HG02623 (cell line): Measurements from ENCODE around the gene LGALS1.
"Not testable (repeated sequence)": the region's sequence is repeated elsewhere in the genome, so short reads cannot be mapped to it uniquely, and the experiment has no call there.

Source experiments
- ATAC-seq: cut with Tn5 transposase; IDR thresholded peaks from one replicate; pipeline ENCODE4 v1.9.1; 2021; ENCODE audit warnings: moderate library complexity; ENCODE audit not compliant: unreplicated experiment

Gene LGALS1

DNA sequence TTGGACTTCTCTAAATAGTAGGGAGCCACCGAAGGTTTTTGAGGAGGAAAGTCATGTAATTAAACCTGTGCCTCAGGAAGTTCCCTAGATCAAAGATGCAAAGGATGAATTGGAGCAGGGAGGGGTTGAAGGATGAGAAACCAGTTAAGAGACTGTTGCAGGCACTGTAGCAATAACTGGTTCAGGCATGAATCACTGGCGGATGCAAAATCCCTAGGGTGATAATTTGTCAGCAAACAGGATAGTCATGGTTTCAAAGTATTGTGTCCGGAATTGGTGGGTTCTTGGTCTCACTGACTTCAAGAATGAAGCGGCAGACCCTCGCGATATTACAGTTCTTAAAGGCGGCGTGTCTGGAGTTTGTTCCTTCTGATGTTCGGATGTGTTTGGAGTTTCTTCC is 41.3 kb downstream of the LGALS1 start:
- no peak for ATAC-seq

DNA sequence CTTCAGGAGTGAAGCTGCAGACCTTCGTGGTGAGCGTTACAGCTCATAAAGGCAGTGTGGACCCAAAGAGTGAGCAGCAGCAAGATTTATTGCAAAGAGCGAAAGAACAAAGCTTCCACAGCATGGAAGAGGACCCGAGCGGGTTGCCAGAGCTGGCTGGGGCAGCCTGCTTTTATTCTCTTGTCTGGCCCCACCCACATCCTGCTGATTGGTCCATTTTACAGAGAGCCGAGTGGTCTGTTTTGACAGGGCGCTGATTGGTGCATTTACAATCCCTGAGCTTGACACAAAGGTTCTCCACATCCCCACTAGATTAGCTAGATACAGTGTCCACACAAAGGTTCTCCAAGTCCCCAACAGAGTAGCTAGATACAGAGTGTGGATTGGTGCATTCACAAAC is 41.8 kb downstream of the LGALS1 start:
- not testable (repeated sequence) for ATAC-seq

DNA sequence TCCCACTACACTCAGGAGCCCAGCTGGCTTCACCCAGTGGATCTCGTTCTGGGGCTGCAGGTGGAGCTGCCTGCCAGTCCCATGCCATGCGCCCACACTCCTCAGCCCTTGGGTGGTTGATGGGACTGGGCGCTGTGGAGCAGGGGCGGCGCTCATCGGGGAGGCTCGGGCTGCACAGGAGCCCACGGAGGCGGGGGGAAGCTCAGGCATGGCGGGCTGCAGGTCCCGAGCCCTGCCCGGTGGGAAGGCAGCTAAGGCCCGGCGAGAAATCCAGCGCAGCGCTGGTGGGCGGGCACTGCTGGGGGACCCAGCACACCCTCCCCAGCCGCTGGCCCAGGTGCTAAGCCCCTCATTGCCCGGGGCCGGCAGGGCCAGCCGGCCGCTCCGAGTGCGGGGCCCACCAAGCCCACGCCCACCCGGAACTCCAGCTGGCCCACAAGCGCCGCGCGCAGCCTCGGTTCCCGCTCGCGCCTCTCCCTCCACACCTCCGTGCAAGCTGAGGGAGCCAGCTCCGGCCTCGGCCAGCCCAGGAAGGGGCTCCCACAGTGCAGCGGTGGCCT is 42.4 kb downstream of the LGALS1 start:
- ATAC-seq = not testable (repeated sequence)

DNA sequence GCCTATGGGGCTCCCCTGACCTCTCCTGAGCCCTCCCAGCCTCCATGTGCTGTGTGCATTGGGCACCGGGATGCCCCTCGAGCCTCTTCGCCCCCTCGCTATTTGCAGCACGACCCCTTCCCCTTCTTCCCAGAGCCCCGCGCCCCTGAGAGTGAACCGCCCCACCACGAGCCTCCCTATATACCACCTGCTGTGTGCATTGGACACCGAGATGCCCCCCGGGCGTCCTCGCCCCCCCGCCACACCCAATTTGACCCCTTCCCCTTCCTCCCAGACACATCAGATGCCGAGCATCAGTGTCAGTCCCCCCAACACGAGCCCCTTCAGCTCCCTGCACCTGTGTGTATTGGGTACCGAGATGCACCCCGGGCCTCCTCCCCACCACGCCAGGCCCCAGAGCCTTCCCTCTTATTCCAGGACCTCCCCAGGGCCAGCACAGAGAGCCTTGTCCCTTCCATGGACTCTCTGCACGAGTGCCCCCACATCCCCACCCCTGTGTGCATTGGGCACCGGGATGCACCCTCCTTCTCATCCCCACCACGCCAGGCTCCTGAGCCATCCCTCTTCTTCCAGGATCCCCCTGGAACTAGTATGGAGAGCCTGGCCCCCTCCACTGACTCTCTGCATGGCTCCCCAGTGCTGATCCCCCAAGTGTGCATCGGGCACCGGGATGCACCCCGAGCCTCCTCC is 50.3 kb downstream of the LGALS1 start:
- no peak for ATAC-seq

DNA sequence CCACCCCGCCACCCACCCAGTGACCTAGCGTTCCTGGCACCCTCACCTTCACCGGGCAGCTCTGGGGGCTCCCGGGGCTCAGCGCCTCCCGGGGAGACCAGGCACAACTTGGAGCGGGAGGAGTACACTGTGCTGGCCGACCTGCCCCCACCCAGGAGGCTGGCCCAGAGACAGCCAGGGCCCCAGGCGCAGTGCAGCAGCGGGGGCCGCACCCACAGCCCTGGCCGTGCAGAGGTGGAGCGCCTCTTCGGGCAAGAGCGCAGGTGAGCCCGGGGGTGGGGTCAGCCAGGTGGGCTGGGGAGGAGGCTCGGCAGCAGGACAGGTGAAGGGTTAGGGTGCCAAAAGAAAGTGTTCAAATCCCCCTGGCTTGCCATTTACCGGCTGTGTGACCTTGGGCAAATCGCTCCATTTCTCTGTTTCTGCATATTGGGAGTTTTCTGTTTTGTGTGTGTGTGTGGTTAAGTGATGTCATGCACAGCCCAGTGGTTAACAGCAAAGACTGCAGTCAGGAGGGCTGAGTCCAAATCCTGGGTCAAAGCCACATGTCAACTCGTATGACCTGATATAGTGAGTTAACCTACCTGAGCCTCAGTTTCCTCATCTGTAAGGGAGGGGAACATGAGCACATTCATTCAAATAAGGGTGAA is 50.9 kb downstream of the LGALS1 start:
- ATAC-seq = no peak

DNA sequence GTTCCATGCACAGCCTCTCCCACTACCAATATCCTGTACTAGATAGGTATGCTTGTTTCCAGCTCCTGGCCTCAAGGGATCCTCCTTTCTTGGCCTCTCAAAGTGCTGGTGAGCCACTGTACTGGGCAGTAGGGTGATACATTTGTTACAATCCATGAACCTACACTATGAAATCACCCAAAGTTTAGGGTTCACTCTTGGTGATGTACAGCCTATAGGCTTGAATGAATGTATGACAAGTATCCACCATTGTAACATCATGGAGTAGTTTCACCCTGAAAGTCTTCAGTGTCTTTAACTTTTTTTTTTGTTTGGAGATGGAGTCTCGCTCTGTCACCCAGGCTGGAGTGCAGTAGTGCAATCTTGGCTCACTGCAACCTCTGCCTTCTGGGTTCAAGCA is 53.2 kb downstream of the LGALS1 start:
- no peak for ATAC-seq
